Adrenal gland (tissue), 12 donors: Measurements from ENCODE around the gene ZNF436. TPM values are rescaled to one million over a fixed set of nuclear protein-coding genes. Genes with fewer than 3 reads are reported as not detected.

Experiments
- DNase-seq, 7 donors: peaks; one replicate each; pipeline ENCODE4 v3.0.0-alpha.2; 2019 to 2020
- H3K27ac ChIP-seq, 5 donors: fragments of 200-600 bp; sonication (generic) in 4 of 5; 1 replicate in 3 of 5; 2 replicates in 2 of 5; pipeline versions ENCODE4 v1.5.1 to v1.8.0; 2016 to 2020; ENCODE audit warnings: mild to moderate bottlenecking in 1 of 5
- H3K27me3 ChIP-seq: fragments of 200-600 bp; 2 replicates; pipeline ENCODE4 v1.8.0; 2021
- H3K36me3 ChIP-seq, 2 donors: fragments of 200-600 bp; replicated peaks in 1 of 2; 1 replicate in 1 of 2; 2 replicates in 1 of 2; pipeline versions ENCODE4 v1.5.1 to v1.8.0; 2018 to 2022
- H3K4me1 ChIP-seq, 2 donors: fragments of 200-600 bp; replicated peaks in 1 of 2; 1 replicate in 1 of 2; 2 replicates in 1 of 2; pipeline versions ENCODE4 v1.5.1 to v1.8.0; 2018 to 2021
- H3K4me3 ChIP-seq, 4 donors: fragments of 200-600 bp; sonication (generic) in 3 of 4; one replicate each; pipeline ENCODE4 v1.5.1; 2016 to 2018
- H3K9me3 ChIP-seq, 3 donors: fragments of 200-600 bp; sonication (generic) in 1 of 3; replicated peaks in 1 of 3; 1 replicate in 2 of 3; 2 replicates in 1 of 3; pipeline versions ENCODE4 v1.5.1 to v1.8.0; 2016 to 2021
- CTCF ChIP-seq, 6 experiments: fragments of 450-650 bp in 4 of 6; fragments of 200-600 bp in 2 of 6; sonication (generic) in 1 of 6; IDR thresholded peaks; 1 replicate in 5 of 6; 2 replicates in 1 of 6; pipeline versions ENCODE4 v1.5.1 to v1.8.0; 2016 to 2021; ENCODE audit warnings: antibody characterized with exemption in 6 of 6, mild to moderate bottlenecking in 2 of 6, moderate library complexity in 1 of 6
- POLR2A ChIP-seq, 2 donors: fragments of 450-650 bp; IDR thresholded peaks; one replicate each; pipeline ENCODE4 v1.6.1; 2017; ENCODE audit warnings: antibody characterized with exemption in 2 of 2, mild to moderate bottlenecking in 2 of 2, moderate library complexity in 1 of 2
- WGBS, 4 donors: extraction: QIAGEN DNeasy Blood & Tissue Kit in 2 of 4; methylation state at CpG; one replicate each; pipeline versions ENCODE4 v1.1.5 to v1.1.7; 2013 to 2017; 5-methylcytosine and 5-hydroxymethylcytosine counted together
- intact Hi-C, 2 donors: fragments of 100-400 bp; cut with DNase I; formaldehyde crosslinking; loops; one replicate each; pipeline versions ENCODE4 v1.14.1 to v1.15.0; 2022 to 2023
- polyA plus RNA-seq, 3 donors: library from polyadenylated mRNA; stranded (reverse); fragments of 200-250 nt in 2 of 3; fragments of 350-450 nt in 1 of 3; fragmentation: Illumina TruSeq in 1 of 3; extraction: RNeasy Lipid Tissue Mini Kit (QIAGEN cat#74804) in 1 of 3; gene quantifications; one replicate each; pipeline ENCODE4 v1.2.3, GENCODE V29; 2013 to 2014
- total RNA-seq, 9 donors: library from RNA; depleted of rRNA in 4 of 9; stranded (reverse); fragments of >200 nt in 4 of 9; fragments of 120-200 nt in 1 of 9; fragmentation: NEBNext Ultra II Directional in 1 of 9; extraction: Animal tissue kit (Norgen Biotek cat#: 25700) in 1 of 9; gene quantifications; one replicate each; pipeline versions ENCODE4 v1.1.0 to v1.2.4, GENCODE V29; 2013 to 2023
- donor health status: healthy with polysubstance abuse.
- donor health status: Bipolar disorder and iron deficiency.
- donor health status: DM: yes; HTN: yes; CAD: no.
- donor health status: DM: no; HTN: no; CAD: no.
- donor health status: DM: no; HTN: no; CAD: no.
- donor health status: DM: yes; HTN: yes; CAD: no.

ZNF436 gene
- total and polyA plus RNA-seq, 12 donors = 7.8 to 43.7 (median 20.2) TPM

- peak in 3 of 7 donors; percentile 55 to 62 (median 55) for DNase-seq
- H3K4me1 ChIP-seq = peaks cover 23 to 31% of the 10 kb centered on the region in 2 donors
- 26 to 44% (median 40%) methylated on average over 4 of the region's 4 CpGs for WGBS, 4 donors
- intact Hi-C loops = no loop called here
- H3K27me3 ChIP-seq = no peaks in the 10 kb centered on the region
- no peaks in the 10 kb centered on the region for H3K9me3 ChIP-seq
- peak overlapping the region; percentile 47 to 94 (median 84) for H3K27ac ChIP-seq
- H3K36me3 ChIP-seq = peaks cover 0 to 7% of the 10 kb centered on the region in 2 donors
- no peak overlapping the region for H3K4me3 ChIP-seq
- TF ChIP-seq POLR2A (IDR thresholded peaks at IDR 0.05) = no peak
- no peak for TF ChIP-seq CTCF (IDR thresholded peaks at IDR 0.05)
Measured at GRCh38 chr1:23394181-23394580, 24.5 kb upstream of the ZNF436 start.

- Histone ChIP-seq H3K36me3 (peaks cover 0 to 7% of the 10 kb centered on the region in 2 donors), H3K27me3 (no peaks in the 10 kb centered on the region), H3K9me3 (no peaks in the 10 kb centered on the region), H3K27ac (peak overlapping the region; percentile 47 to 94 (median 84)), H3K4me1 (peaks cover 23 to 31% of the 10 kb centered on the region in 2 donors), H3K4me3 (no peak overlapping the region)
- WGBS, 4 donors = 69 to 90% (median 78%) methylated on average over 12 to 15 of the region's 15 CpGs
- intact Hi-C loops = no loop called here
- peak; percentile 74 to 94 (median 93) for DNase-seq
- TF ChIP-seq POLR2A (IDR thresholded peaks at IDR 0.05) = no peak
- TF ChIP-seq CTCF (IDR thresholded peaks at IDR 0.05) = no peak
Measured at GRCh38 chr1:23393706-23394105, 24.1 kb upstream of the ZNF436 start.

- no peak for DNase-seq
- peak overlapping the region in 1 of 5 donors; percentile 84 for H3K27ac ChIP-seq
- TF ChIP-seq CTCF (IDR thresholded peaks at IDR 0.05) = no peak
- TF ChIP-seq POLR2A (IDR thresholded peaks at IDR 0.05) = no peak
- H3K4me1 ChIP-seq = peaks cover 23 to 31% of the 10 kb centered on the region in 2 donors
- H3K27me3 ChIP-seq = no peaks in the 10 kb centered on the region
- 68 to 83% (median 75%) methylated on average over 2 of the region's 2 CpGs for WGBS, 4 donors
- no peak overlapping the region for H3K4me3 ChIP-seq
- peaks cover 0 to 5% of the 10 kb centered on the region in 2 donors for H3K36me3 ChIP-seq
- H3K9me3 ChIP-seq = no peaks in the 10 kb centered on the region
- intact Hi-C loops = no loop called here
Measured at GRCh38 chr1:23392125-23392855, 22.7 kb upstream of the ZNF436 start.

GRCh38 chr1:23389837-23390321, 20.2 kb upstream of the ZNF436 start:
- Histone ChIP-seq H3K36me3 (peaks cover 0 to 11% of the 10 kb centered on the region in 2 donors), H3K27me3 (no peaks in the 10 kb centered on the region), H3K27ac (no peak overlapping the region), H3K9me3 (no peaks in the 10 kb centered on the region), H3K4me1 (peaks cover 16 to 24% of the 10 kb centered on the region in 2 donors), H3K4me3 (no peak overlapping the region)
- TF ChIP-seq POLR2A (IDR thresholded peaks at IDR 0.05) (no peak), CTCF (IDR thresholded peaks at IDR 0.05) (no peak)
- DNase-seq = no peak
- WGBS, 4 donors = 79 to 84% (median 80%) methylated on average over 9 of the region's 9 CpGs
- intact Hi-C loops = no loop called here
